GM12872 (cell line): ENCODE data around the gene DEGS2.

Source experiments
- CTCF ChIP-seq: IDR thresholded peaks from 3 replicates; pipeline ENCODE4 v1.5.1; 2011; ENCODE audit warnings: low read depth, mild to moderate bottlenecking, low read length, moderate library complexity; ENCODE audit not compliant: insufficient read depth

Gene DEGS2

DNA sequence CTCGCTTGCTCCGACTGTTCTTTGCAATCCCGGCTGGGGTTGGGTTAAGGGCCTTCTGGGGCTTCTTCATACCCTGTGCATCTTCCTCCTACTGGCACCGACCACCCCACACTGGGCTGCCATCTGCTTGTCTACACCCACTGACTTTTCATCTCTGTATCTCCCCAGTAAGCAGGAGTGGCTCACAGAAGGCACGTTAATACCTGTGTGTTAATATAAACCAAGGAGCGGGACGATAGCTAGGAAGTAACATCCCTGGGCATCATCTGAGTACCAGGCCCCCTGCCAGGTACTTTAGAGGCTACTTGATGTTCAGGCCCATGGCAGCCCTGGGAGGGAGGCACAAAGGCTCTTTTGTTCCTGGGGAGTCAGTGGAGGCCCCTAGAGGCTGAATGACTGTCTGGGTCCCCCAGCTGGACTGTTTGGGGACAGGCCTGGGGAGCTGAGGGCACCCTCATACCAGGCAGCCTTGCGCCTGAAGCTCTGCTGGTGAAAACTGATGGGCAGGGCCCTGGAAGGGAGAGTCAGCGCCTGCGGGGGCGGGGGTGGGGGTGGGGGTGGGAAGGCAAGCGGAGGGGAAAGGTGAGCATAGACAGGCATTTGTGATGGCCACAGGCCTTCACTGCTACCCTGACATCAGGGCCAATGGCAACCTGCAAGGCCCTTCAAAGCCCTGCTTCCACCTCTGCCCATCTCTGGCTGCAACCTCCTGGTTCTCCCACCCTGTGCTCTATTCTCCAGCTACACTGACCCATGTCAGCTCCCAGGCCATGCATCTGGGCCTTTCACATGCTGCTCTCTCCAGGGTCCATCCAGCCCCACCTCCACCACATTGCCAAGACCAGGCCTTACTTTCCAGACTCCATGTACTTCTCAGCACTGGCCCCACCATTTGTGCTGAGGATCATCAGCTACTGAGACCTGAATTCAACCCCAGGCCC, 34.2 kb upstream of the DEGS2 start:
- peak; percentile 19; the same call in 1 of the 3 replicates for TF ChIP-seq CTCF

- peak; percentile 64 for TF ChIP-seq CTCF
Observed at GRCh38 chr14:100192672-100193416, 33.4 kb upstream of the DEGS2 start.

DNA sequence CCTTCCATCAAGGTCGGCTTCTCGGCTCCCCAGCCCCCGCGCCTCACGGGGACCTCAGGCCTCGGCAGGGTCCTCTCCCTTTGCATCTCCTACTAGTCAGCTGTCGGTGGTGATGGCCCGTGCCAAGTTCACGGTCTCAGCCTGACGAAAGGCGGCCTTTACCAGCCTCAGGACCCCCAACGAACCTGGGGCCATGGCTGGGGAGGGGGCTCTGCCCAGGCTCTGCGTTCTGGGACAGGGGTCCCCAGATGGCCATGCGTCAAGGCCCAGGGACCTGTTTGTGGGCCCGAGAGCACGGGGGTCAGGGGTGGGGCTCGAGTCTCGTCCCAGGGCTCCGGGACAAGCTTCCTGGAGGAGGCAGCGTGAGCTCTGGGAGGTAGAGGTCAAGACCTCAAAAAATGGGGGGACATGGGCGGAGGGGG, 32.8 kb upstream of the DEGS2 start:
- TF ChIP-seq CTCF = no peak

DNA sequence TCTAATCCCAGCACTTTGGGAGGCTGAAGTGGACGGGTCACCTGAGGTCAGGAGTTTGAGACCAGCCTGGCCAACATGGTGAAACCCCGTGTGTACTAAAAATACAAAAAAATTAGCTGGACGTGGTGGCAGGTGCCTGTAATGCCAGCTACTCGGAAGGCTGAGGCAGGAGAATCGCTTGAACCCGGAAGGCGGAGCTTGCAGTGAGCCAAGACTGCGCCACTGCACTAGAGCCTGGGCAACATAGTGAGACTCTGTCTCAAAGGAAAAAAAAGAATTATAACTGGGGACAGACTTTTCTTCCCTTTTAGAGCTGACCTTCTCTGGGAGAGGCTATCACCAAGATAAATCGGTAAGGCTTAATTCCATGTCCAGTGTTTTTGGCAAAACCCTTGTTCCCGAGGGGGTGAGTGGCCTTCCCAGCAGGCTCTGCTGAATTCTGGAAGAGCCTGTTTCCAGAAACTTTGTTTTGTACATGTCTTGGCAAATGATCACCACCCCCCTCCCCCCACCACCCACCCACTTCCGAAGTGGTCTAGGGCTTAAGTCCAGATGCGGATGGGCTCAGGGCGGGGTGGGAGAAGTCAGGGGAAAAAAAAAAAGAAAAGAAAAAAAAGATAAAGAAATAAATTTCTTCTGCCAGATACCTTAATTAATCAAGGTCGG, 32.3 kb upstream of the DEGS2 start:
- TF ChIP-seq CTCF = no peak

- TF ChIP-seq CTCF = no peak
Observed at GRCh38 chr14:100190126-100190525, 30.7 kb upstream of the DEGS2 start.

GRCh38 chr14:100188392-100189030, 29.1 kb upstream of the DEGS2 start:
- TF ChIP-seq CTCF = no peak

- TF ChIP-seq CTCF = no peak
Observed at GRCh38 chr14:100187247-100187833, 27.9 kb upstream of the DEGS2 start.
